D721Med (cell line): ENCODE results near the gene E4F1.

ENCODE experiments used
- DNase-seq: peaks from one replicate; pipeline ENCODE4 v3.0.0; 2011; ENCODE audit warnings: low spot score; ENCODE audit not compliant: insufficient read length
- FAIRE-seq: peaks from 2 replicates; lab custom pipeline; 2011; peaks lifted over from hg19 to GRCh38; lab: Jason Lieb, UNC
- CTCF ChIP-seq: IDR thresholded peaks from 2 replicates; pipeline ENCODE4 v1.5.1; 2012; ENCODE audit warnings: mild to moderate bottlenecking, control low read depth; ENCODE audit not compliant: insufficient read depth; ENCODE audit errors: missing control alignments

The E4F1 gene

GRCh38 chr16:2210386-2211365 lies 12.7 kb upstream of the E4F1 start, which contains the start of gene BRICD5:
TSS of gene BRICD5 (minus strand) at chr16:2210863. CDS start at chr16:2210833, 30 bp downstream.
- no peak for TF ChIP-seq CTCF
- no peak for DNase-seq
- no peak for FAIRE-seq

- TF ChIP-seq CTCF = no peak
- FAIRE-seq = no peak
- no peak for DNase-seq
These were observed 11.5 kb upstream of the E4F1 start for GRCh38 chr16:2211923-2212347.

GRCh38 chr16:2212362-2213324 lies 10.7 kb upstream of the E4F1 start:
- no peak for FAIRE-seq
- no peak for TF ChIP-seq CTCF
- no peak for DNase-seq

GRCh38 chr16:2213817-2214718 lies 9.3 kb upstream of the E4F1 start:
- FAIRE-seq = no peak
- no peak for DNase-seq
- TF ChIP-seq CTCF = no peak

- FAIRE-seq = no peak
- DNase-seq = no peak
- TF ChIP-seq CTCF = no peak
These were observed 8.7 kb upstream of the E4F1 start, which contains the start of gene PGP for GRCh38 chr16:2214719-2214968. TSS of gene PGP (minus strand) at chr16:2214840. CDS start at chr16:2214777, 63 bp downstream.

GRCh38 chr16:2216330-2216729 lies 7.1 kb upstream of the E4F1 start:
- DNase-seq (no peak), FAIRE-seq (no peak)
- TF ChIP-seq CTCF = no peak
